ENCODE results near the gene CCDC33. TPM values are rescaled to one million over a fixed set of nuclear protein-coding genes. Genes with fewer than 3 reads are reported as not detected.

CCDC33 gene
- total RNA-seq, 1 experiment from 2014 or later, result 0.15 TPM

- intact Hi-C loops (cut with micrococcal nuclease), result no loop called here
- POLR2A ChIA-PET, result interaction anchor here (0.9 to 2.8 kb wide), 6 partner anchors 11 to 76 kb away, joined by 3 to 24 read pairs (median 4); partner anchors contain the start of gene UBL7
- Histone ChIP-seq H2AFZ (ENCODE audit: low read depth, low read length, poor library complexity, severe bottlenecking) (no peak overlapping the region), H3K36me3 (ENCODE audit: control insufficient read depth in 1 of 2, insufficient read depth in 2 of 2, low read length in 2 of 2) (no peaks in the 10 kb centered on the region), H3K27ac (ENCODE audit: low read depth, low read length) (no peak overlapping the region), H3K27me3 (ENCODE audit: insufficient read depth, low read length) (no peaks in the 10 kb centered on the region), H3K4me3 (replicated peaks in 1 of 2; ENCODE audit: low read depth in 1 of 2, low read length in 2 of 2) (no peak overlapping the region), H3K9ac (ENCODE audit: low read length) (peak overlapping the region; percentile 28), H3K9me3 (ENCODE audit: control insufficient read depth in 1 of 2, insufficient read depth in 1 of 2, low read depth in 1 of 2, low read length in 2 of 2) (no peaks in the 10 kb centered on the region), H3K4me1 (ENCODE audit: control insufficient read depth in 1 of 2, insufficient read depth in 2 of 2, low read length in 2 of 2) (peaks cover 22 to 92% of the 10 kb centered on the region in 2 experiments), H3K4me2 (ENCODE audit: low read length) (peak overlapping the region; percentile 46), H3K79me2 (ENCODE audit: insufficient read depth, low read length) (no peaks in the 10 kb centered on the region), H4K20me1 (ENCODE audit: insufficient read depth) (no peaks in the 10 kb centered on the region), H3K9me2 (ENCODE audit: insufficient read depth) (no peaks in the 10 kb centered on the region)
- DNase-seq (ENCODE audit: low read depth, low spot score) (no peak), ATAC-seq (no peak)
- RAD21 ChIA-PET (ENCODE audit: low non-redundant PET in 1 of 2, low total read pairs in 2 of 2, uncharacterized antibody in 2 of 2, unreplicated experiment in 2 of 2), result no interaction called here
- BruUV-seq (replicated peaks), result no TSS peak
- CTCF ChIA-PET, result interaction anchor here (0.9 to 1.4 kb wide), 5 partner anchors 9 to 57 kb away, joined by 4 to 11 read pairs (median 4); no protein-coding TSS in a partner anchor
- TF ChIP-seq TCF7L2 (IDR thresholded peaks at IDR 0.05; ENCODE audit: borderline replicate concordance, extremely low read depth, insufficient read depth, insufficient read length), result no peak
- TF ChIP-seq EZH2 (IDR thresholded peaks at IDR 0.05), result no peak
- no peak for TF ChIP-seq ZNF274 (IDR thresholded peaks at IDR 0.05; ENCODE audit: low read depth, low read length)
Observed at GRCh38 chr15:74384566-74384880, 148.4 kb downstream of the CCDC33 start.

- Histone ChIP-seq H3K9me2 (ENCODE audit: insufficient read depth) (no peaks in the 10 kb centered on the region), H3K79me2 (ENCODE audit: insufficient read depth, low read length) (no peaks in the 10 kb centered on the region), H3K4me3 (replicated peaks in 1 of 2; ENCODE audit: low read depth in 1 of 2, low read length in 2 of 2) (no peak overlapping the region), H3K27ac (ENCODE audit: low read depth, low read length) (no peak overlapping the region), H3K36me3 (ENCODE audit: control insufficient read depth in 1 of 2, insufficient read depth in 2 of 2, low read length in 2 of 2) (no peaks in the 10 kb centered on the region), H3K4me2 (ENCODE audit: low read length) (peak overlapping the region; percentile 46), H3K9me3 (ENCODE audit: control insufficient read depth in 1 of 2, insufficient read depth in 1 of 2, low read depth in 1 of 2, low read length in 2 of 2) (no peaks in the 10 kb centered on the region), H3K9ac (ENCODE audit: low read length) (peak overlapping the region; percentile 28), H3K4me1 (ENCODE audit: control insufficient read depth in 1 of 2, insufficient read depth in 2 of 2, low read length in 2 of 2) (peaks cover 22 to 96% of the 10 kb centered on the region in 2 experiments), H4K20me1 (ENCODE audit: insufficient read depth) (no peaks in the 10 kb centered on the region), H3K27me3 (ENCODE audit: insufficient read depth, low read length) (no peaks in the 10 kb centered on the region), H2AFZ (ENCODE audit: low read depth, low read length, poor library complexity, severe bottlenecking) (no peak overlapping the region)
- intact Hi-C loops (cut with micrococcal nuclease), result no loop called here
- BruUV-seq (replicated peaks), result no TSS peak
- ATAC-seq (peak; percentile 36; the same call in 1 of the 2 replicates), DNase-seq (ENCODE audit: low read depth, low spot score) (no peak)
- CTCF ChIA-PET, result interaction anchor here (0.7 to 1.4 kb wide), 5 partner anchors 9 to 57 kb away, joined by 3 to 11 read pairs (median 4); no protein-coding TSS in a partner anchor
- POLR2A ChIA-PET, result interaction anchor here (0.7 to 2.8 kb wide), 8 partner anchors 11 to 462 kb away, joined by 3 to 24 read pairs (median 4); partner anchors contain the start of gene UBL7
- RAD21 ChIA-PET (ENCODE audit: low non-redundant PET in 1 of 2, low total read pairs in 2 of 2, uncharacterized antibody in 2 of 2, unreplicated experiment in 2 of 2), result interaction anchor here in 1 of 2 experiments (0.8 kb wide), 1 partner anchor 53 kb away, joined by 3 read pairs; no protein-coding TSS in a partner anchor
- TF ChIP-seq YY1 (IDR thresholded peaks at IDR 0.05; ENCODE audit: extremely low read depth, insufficient replicate concordance, low read depth, low read length) (no peak), POLR2AphosphoS5 (IDR thresholded peaks at IDR 0.05; ENCODE audit: low read depth, low read length) (0 out of 2 replicates have a peak, but pooled peaks have one; percentile 26), CEBPB (IDR thresholded peaks at IDR 0.05; ENCODE audit: low read depth) (no peak), JUND (IDR thresholded peaks at IDR 0.05) (no peak)
Observed at GRCh38 chr15:74384881-74385643, 148.9 kb downstream of the CCDC33 start.

Data from HCT116 (cell line).